Measurements from ENCODE around the gene C10orf90.

The C10orf90 gene

GRCh38 chr10:126465771-126466170, 204.7 kb downstream of the C10orf90 start:
- Histone ChIP-seq H3K9me2 (replicated peaks; ENCODE audit: insufficient read depth, low read length) (no peaks in the 10 kb centered on the region), H3K27me3 (ENCODE audit: low read length) (no peaks in the 10 kb centered on the region), H2AFZ (ENCODE audit: low read depth, low read length, severe bottlenecking) (no peak overlapping the region), H3K36me3 (ENCODE audit: low read length) (no peaks in the 10 kb centered on the region), H3F3A (ENCODE audit: insufficient read depth) (no peaks in the 10 kb centered on the region), H4K20me1 (ENCODE audit: low read depth, low read length) (no peaks in the 10 kb centered on the region), H3K79me2 (ENCODE audit: insufficient read depth, low read length) (no peaks in the 10 kb centered on the region), H3K27ac (ENCODE audit: low read depth, low read length) (no peak overlapping the region), H3K4me3 (ENCODE audit: insufficient read depth, low read length, poor library complexity, severe bottlenecking) (no peak overlapping the region), H3K4me2 (ENCODE audit: low read depth, low read length, poor library complexity, severe bottlenecking) (no peak overlapping the region), H3K9me3 (ENCODE audit: insufficient read depth, low read length) (no peaks in the 10 kb centered on the region), H3K9ac (ENCODE audit: low read length) (no peak overlapping the region)
- TF ChIP-seq EZH2phosphoT487 (conservative IDR thresholded peaks at IDR 0.05; ENCODE audit: low read length) (no peak), CTCF (IDR thresholded peaks at IDR 0.05; ENCODE audit: insufficient read depth, low read length, poor library complexity, severe bottlenecking) (no peak)

- H2AFZ ChIP-seq (ENCODE audit: low read depth, low read length, severe bottlenecking), result no peak overlapping the region
- H4K20me1 ChIP-seq (ENCODE audit: low read depth, low read length), result no peaks in the 10 kb centered on the region
- H3F3A ChIP-seq (ENCODE audit: insufficient read depth), result no peaks in the 10 kb centered on the region
- H3K36me3 ChIP-seq (ENCODE audit: low read length), result no peaks in the 10 kb centered on the region
- H3K27ac ChIP-seq (ENCODE audit: low read depth, low read length), result no peak overlapping the region
- no peaks in the 10 kb centered on the region for H3K79me2 ChIP-seq (ENCODE audit: insufficient read depth, low read length)
- H3K4me2 ChIP-seq (ENCODE audit: low read depth, low read length, poor library complexity, severe bottlenecking), result no peak overlapping the region
- H3K9me2 ChIP-seq (replicated peaks; ENCODE audit: insufficient read depth, low read length), result no peaks in the 10 kb centered on the region
- no peak overlapping the region for H3K9ac ChIP-seq (ENCODE audit: low read length)
- no peaks in the 10 kb centered on the region for H3K27me3 ChIP-seq (ENCODE audit: low read length)
- TF ChIP-seq EZH2phosphoT487 (conservative IDR thresholded peaks at IDR 0.05; ENCODE audit: low read length) (no peak), CTCF (IDR thresholded peaks at IDR 0.05; ENCODE audit: insufficient read depth, low read length, poor library complexity, severe bottlenecking) (no peak)
- H3K9me3 ChIP-seq (ENCODE audit: insufficient read depth, low read length), result no peaks in the 10 kb centered on the region
- no peak overlapping the region for H3K4me3 ChIP-seq (ENCODE audit: insufficient read depth, low read length, poor library complexity, severe bottlenecking)
Observed at GRCh38 chr10:126463286-126463685, 207.2 kb downstream of the C10orf90 start.

- Histone ChIP-seq H4K20me1 (ENCODE audit: low read depth, low read length) (no peaks in the 10 kb centered on the region), H3K27ac (ENCODE audit: low read depth, low read length) (no peak overlapping the region), H3K27me3 (ENCODE audit: low read length) (no peaks in the 10 kb centered on the region), H3K9me3 (ENCODE audit: insufficient read depth, low read length) (no peaks in the 10 kb centered on the region), H3K9me2 (replicated peaks; ENCODE audit: insufficient read depth, low read length) (no peaks in the 10 kb centered on the region), H3K36me3 (ENCODE audit: low read length) (no peaks in the 10 kb centered on the region), H2AFZ (ENCODE audit: low read depth, low read length, severe bottlenecking) (no peak overlapping the region), H3K9ac (ENCODE audit: low read length) (no peak overlapping the region), H3K79me2 (ENCODE audit: insufficient read depth, low read length) (no peaks in the 10 kb centered on the region), H3K4me3 (ENCODE audit: insufficient read depth, low read length, poor library complexity, severe bottlenecking) (no peak overlapping the region), H3F3A (ENCODE audit: insufficient read depth) (no peaks in the 10 kb centered on the region), H3K4me2 (ENCODE audit: low read depth, low read length, poor library complexity, severe bottlenecking) (no peak overlapping the region)
- TF ChIP-seq CTCF (IDR thresholded peaks at IDR 0.05; ENCODE audit: insufficient read depth, low read length, poor library complexity, severe bottlenecking), result no peak
- no peak for TF ChIP-seq EZH2phosphoT487 (conservative IDR thresholded peaks at IDR 0.05; ENCODE audit: low read length)
Observed at GRCh38 chr10:126461289-126461940, 209.1 kb downstream of the C10orf90 start.

Data from SU-DHL-6 (cell line).